ENCODE data around the gene GPRC5B. TPM values are rescaled to one million over a fixed set of nuclear protein-coding genes. Genes with fewer than 3 reads are reported as not detected.

GPRC5B gene
- total RNA-seq, 1 experiment from 2014 or later = 1.3 TPM

- DNase-seq (ENCODE audit: low read depth) = no peak
Measured at GRCh38 chr16:19872935-19873334, 11.7 kb downstream of the GPRC5B start.

DNA sequence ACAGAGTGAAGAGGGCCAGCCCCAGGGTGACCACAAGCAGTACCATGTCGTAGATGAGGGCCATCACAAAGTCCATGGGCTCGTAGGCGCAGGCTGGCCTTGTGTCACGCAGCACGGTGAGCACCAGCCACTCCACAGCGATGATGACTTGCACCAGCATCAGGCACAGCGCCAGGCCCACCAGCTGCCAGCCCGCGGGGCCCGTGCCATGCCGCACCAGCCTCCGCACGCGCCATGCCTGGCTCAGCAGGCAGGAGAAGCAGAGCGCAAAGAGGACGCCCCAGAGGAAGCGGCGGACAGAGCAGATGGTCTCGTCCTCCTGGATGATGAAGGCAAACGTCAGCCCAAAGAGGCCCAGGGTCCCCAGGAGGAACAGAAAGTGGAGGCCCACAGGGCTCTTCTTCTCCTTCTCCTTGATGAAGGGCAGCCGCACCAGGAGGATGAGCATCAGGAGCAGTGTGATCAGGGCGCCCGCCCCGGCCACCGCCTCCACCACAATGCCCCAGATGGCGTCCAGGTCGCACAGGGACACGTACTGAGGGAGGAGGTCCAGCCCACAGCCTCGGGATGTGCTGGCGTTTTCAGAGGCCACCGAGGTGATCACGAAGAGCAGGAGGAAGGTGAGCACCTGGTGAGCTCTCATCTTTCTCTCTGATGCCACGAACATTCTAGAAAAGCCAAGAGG, 12.3 kb downstream of the GPRC5B start:
- DNase-seq (ENCODE audit: low read depth) = no peak

- DNase-seq (ENCODE audit: low read depth) = no peak
Measured at GRCh38 chr16:19871721-19872120, 12.9 kb downstream of the GPRC5B start.

- DNase-seq (ENCODE audit: low read depth) = no peak
Measured at GRCh38 chr16:19868421-19868820, 16.2 kb downstream of the GPRC5B start.

DNA sequence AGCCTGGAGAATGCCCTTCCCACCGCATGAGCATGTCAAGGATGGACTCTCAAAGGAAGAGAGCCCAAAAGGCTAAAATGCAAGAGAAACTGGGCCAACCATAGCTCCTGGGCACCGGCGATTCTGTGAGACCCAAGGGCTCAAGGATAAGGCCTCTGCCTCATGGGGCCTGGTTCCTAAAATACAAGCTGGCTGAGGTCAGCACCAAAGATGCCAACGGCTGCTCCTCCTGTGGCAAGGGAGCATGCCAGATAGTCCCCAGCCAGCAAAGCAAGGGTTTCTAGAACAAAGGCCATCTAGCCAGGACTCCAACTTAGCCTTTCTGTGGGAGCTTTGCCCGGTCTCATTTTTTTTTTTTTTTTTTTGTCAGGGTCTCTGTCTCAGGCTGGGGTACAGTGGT, 20.1 kb downstream of the GPRC5B start:
- DNase-seq (ENCODE audit: low read depth) = no peak

DNA sequence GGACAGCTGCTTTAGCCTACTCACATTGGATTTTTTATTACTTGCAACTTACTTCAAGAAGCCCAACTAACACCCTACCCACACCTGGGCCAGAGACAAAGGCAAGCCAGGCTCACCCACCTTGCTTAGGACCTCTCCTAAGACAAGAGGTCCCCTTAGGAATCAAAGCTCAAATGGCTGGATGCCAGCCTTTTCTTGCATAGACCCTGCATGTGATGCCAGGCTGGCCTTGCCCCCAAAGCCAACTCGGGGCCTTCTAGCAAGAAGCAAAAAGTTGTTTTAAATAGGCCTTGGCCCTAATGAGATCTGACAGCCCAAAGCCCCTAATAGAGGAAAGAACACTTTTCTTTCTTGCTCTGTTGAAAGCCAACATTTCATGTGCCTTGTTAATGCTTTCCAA, 20.7 kb downstream of the GPRC5B start:
- no peak for DNase-seq (ENCODE audit: low read depth)

DNA sequence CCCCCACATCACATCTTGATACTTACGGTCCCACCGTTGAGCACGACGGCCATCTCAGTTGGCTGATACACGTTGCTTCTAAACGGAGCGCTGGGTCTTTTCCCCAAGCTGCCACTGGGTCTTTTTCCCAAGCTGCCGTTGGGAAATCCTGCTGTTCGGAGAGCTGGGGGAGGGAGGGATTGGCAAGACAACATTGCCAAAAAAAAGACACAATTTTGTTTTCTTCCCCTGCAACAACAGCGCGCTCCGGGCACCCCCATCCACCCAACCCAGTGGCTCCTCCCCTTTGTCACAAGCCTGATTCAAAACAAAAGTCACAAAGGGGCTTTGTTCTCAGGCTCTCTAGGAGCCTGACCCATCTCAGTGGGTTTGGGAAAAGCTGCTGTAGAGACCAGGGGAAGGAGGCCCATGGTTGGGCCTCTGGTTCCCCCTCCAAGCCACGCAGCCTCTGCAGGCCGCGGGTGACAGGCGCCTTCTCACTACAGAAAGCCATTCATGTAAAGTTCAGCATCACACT, 22.8 kb downstream of the GPRC5B start:
- DNase-seq (ENCODE audit: low read depth) = no peak

GRCh38 chr16:19861133-19861532, 23.5 kb downstream of the GPRC5B start:
- DNase-seq (ENCODE audit: low read depth) = no peak

GRCh38 chr16:19860166-19861041, 24.2 kb downstream of the GPRC5B start:
- DNase-seq (ENCODE audit: low read depth) = peak; percentile 82

DNA sequence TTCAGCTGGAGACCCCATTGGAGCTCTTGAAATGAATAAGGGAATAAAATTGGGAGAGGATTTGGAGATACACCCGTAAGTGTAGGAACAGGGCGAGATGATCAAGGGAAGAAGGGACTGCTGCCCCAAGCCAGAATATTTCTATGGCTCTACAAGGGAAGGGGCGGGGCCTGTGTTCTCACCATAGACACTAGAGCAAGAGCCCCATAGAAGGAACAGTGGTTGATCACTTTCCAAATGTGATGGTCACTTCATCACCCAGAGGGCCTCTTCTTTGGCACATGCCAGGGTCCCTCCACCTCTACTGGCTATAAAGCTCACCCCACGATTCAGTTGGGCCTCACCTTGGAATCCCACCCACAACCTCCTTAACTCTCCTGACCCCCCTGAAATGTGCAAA, 25.0 kb downstream of the GPRC5B start:
- no peak for DNase-seq (ENCODE audit: low read depth)

DNA sequence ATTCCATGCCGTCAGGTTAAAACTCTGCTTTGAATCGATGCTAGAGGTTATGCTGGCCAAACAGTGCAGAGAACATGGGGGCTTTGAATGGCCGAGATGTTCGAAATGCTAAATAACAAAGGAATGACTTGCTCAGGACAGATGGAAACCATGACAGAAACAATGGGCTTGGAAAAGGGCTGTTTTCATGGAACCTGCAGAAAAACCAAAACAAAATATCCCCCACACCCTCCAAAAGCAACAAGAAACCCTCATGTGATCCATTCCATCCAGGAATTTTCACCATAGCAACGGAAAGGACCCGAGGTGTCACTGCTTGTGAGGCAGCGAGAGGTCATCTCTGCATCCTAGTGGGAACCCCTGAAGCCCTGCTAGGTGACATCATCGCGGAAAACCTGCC, 25.5 kb downstream of the GPRC5B start:
- DNase-seq (ENCODE audit: low read depth) = no peak

GRCh38 chr16:19858340-19859018, 26.2 kb downstream of the GPRC5B start:
- peak; percentile 27 for DNase-seq (ENCODE audit: low read depth)

DNA sequence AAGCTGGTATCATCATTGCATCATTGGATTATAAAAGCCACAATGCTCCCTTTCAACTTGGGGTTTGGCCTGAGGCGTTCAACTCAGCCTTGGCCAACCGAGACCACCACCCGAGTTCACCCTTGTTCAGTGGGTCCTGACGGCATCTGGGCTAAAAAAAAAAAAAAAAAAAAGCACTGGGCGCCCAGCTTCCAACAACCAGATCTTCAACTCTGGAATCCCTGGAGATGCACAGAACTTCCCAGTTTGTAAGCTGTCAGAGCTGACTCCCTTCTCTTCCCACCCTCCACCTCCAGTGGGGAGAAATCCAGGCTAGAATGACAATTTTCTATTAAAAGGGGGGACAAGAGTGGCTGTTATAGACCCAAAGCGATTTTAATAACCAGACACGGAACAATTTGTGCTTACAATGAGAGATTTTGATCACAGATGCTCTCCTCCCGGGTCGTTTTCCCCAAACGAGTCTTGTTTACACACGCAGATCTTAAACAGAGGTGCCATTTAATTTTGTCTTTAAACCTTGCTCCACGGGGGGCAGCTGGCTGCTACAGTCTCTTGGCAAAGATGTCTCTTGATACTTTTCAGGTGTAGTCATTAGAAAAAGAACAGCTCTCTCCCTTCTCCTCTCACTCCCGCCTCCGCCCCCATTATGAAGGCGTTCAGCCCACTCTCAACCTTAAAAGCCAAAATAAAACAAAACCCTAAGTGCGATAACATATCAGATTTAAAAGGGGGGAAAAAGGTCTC, 26.9 kb downstream of the GPRC5B start:
- no peak for DNase-seq (ENCODE audit: low read depth)

GRCh38 chr16:19856120-19856519, 28.5 kb downstream of the GPRC5B start:
- no peak for DNase-seq (ENCODE audit: low read depth)

- DNase-seq (ENCODE audit: low read depth) = no peak
Measured at GRCh38 chr16:19854543-19854876, 30.1 kb downstream of the GPRC5B start.

DNA sequence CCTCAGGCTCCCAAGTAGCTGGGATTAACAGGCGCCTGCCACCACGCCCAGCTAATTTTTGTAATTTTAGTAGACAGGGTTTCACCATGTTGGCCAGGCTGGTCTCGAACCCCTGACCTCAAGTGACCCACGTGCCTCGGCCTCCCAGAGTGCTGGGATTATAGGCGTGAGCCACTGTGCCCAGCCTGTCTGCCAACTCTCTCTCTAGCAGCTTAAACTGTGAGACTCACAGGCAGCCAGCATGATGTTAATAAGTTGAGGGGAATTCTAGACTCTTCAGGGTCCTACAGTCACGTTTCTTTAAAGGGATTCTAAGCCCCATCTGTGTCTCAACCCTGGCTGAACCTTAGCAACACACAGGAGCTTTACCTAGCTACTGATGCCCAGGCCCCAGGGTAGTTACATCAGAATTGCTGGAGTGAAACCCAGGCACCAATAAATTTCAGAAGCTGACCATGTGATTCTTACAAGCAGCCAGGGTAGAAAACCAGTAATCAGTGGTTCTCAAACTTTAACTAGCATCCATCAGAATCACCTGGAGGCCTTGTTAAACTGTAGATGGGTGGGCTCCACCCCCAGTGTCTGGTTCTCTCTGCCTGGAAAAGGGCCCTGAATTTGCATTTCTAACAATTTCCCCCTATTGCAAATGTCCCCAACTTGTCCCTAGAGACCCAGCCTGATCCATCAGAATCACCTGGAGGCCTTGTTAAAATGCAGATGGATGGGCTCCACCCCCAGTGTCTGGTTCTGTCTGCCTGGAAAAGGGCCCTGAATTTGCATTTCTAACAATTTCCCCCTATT, 30.7 kb downstream of the GPRC5B start:
- no peak for DNase-seq (ENCODE audit: low read depth)

DNA sequence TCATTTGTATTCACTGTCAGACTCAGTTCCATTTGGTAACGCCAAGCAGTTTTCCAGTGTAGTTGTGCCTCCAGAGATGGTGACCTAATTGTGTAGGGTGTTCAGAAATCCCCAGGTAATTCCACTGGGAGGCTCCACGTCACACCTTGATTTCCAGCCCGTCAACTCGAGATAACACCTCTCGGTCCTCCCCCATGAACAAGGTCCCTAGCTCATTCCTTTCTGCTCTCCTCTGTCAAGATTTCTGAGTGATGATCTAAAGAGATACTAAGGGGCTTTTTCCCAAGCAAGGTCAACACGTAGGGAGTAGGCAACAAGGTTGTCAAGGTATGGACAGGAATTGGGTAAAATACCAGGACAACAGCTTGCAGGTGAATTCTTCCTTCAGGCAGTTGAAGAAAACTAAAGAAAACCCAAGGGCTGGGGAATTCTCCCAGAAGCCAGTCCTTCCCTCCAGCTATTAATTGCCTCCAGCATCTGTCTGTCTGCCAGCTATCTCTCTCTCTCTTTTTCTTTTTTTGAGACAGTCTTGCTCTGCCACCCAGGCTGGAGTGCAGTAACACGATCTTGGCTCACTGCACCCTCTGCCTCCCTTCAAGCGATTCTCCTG, 31.4 kb downstream of the GPRC5B start:
- no peak for DNase-seq (ENCODE audit: low read depth)

DNA sequence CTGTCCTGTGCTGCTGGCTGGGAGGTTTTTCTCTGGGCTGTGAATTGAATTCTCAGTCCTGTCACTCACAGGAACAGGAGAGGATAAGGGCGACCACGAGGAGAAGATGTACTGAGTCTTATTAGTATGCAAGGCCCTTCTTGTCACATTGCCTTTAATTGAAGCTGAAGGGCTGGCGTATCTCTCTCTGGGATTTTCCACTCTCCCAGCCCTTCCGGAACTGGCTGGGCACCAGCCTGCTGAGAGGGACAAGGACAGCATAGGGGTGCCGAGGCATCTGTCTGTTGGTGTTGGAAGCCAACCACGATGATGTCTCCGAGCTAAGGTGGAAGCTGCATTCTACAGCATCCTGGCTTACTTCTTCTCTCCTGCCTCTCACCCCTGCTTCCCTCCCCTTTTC, 33.2 kb downstream of the GPRC5B start:
- DNase-seq (ENCODE audit: low read depth) = no peak

GRCh38 chr16:19850131-19850817, 34.4 kb downstream of the GPRC5B start:
- no peak for DNase-seq (ENCODE audit: low read depth)

GRCh38 chr16:19848756-19849155, 35.9 kb downstream of the GPRC5B start:
- DNase-seq (ENCODE audit: low read depth) = no peak
